ENCODE results near the gene SKI. TPM values are rescaled to one million over a fixed set of nuclear protein-coding genes. Genes with fewer than 3 reads are reported as not detected.
"Not testable (repeated sequence)": the region's sequence is repeated elsewhere in the genome, so short reads cannot be mapped to it uniquely, and the experiment has no call there.

The SKI gene
- total and polyA plus RNA-seq, 5 donors = 35.6 to 83.1 (median 65.3) TPM

DNA sequence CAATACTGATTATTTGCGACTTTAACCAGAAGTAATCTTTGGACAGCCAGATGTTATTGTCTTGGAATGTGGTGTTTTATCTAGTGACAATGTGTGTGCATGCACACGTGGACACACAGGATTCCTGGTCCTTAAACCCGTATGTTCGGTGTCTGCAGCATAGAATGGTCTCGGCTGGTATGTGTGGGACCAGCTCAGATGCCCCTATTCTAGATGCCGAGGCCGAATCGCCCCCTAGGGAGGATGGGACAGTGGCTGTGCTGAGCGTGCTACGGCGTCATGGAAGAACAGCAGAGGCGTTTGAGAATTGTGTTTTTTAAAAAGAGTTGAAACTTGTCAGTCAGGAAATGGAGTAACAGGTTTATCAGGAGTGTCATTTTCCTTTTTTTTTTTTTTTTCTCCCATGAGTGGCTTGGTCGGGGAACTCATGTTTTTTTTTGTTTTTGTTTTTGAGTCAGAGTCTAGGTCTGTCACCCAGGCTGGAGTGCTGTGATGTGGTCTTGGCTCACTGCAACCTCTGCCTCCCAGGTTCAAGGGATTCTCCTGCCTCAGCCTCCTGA lies 30.1 kb downstream of the SKI start:
- no peaks in the 10 kb centered on the region for H3K27me3 ChIP-seq (ENCODE audit: control insufficient read depth, insufficient read depth)
- no peaks in the 10 kb centered on the region for H3K9me3 ChIP-seq (ENCODE audit: control insufficient read depth, low read length)
- H3K27ac ChIP-seq (ENCODE audit: low read length) = no peak overlapping the region
- DNase-seq (peak; percentile 33 to 54 (median 41)), ATAC-seq (peak in 1 of 2 donors; percentile 25)
- whole genome bisulfite sequencing = 40% methylated on average over 13 of the region's 13 CpGs
- intact Hi-C loops (cut with DNase I) = no loop called here
- H3K4me3 ChIP-seq (ENCODE audit: low read length) = no peak overlapping the region
- peaks cover 22% of the 10 kb centered on the region for H3K4me1 ChIP-seq (ENCODE audit: control insufficient read depth, insufficient read depth, low read length)

DNA sequence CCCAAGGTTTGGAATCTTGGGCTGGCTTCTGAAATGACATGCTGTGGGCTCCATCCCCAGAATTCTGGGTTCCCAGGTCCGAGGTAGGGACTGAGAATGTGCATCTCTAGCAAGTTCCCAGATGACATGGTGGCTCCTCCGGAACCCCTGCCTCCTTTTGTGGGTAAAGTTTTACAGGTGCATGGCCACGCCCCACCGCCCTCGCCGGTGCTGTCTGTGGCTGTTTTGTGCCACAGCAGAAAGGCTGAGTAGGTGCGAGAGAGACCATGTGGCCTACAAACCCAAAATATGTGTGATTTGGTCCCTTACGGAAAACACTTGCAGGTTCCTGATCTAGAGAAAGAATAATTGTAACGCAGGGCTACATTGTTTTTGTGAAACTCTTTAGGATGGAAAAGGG lies 30.9 kb downstream of the SKI start:
- WGBS = 87% methylated on average over 9 of the region's 9 CpGs
- Histone ChIP-seq H3K9me3 (ENCODE audit: control insufficient read depth, low read length) (no peaks in the 10 kb centered on the region), H3K27ac (ENCODE audit: low read length) (no peak overlapping the region), H3K27me3 (ENCODE audit: control insufficient read depth, insufficient read depth) (no peaks in the 10 kb centered on the region), H3K4me1 (ENCODE audit: control insufficient read depth, insufficient read depth, low read length) (peaks cover 22% of the 10 kb centered on the region), H3K4me3 (ENCODE audit: low read length) (no peak overlapping the region)
- intact Hi-C loops (cut with DNase I) = no loop called here
- ATAC-seq (no peak), DNase-seq (peak in 2 of 3 donors; percentile 27 to 32)

DNA sequence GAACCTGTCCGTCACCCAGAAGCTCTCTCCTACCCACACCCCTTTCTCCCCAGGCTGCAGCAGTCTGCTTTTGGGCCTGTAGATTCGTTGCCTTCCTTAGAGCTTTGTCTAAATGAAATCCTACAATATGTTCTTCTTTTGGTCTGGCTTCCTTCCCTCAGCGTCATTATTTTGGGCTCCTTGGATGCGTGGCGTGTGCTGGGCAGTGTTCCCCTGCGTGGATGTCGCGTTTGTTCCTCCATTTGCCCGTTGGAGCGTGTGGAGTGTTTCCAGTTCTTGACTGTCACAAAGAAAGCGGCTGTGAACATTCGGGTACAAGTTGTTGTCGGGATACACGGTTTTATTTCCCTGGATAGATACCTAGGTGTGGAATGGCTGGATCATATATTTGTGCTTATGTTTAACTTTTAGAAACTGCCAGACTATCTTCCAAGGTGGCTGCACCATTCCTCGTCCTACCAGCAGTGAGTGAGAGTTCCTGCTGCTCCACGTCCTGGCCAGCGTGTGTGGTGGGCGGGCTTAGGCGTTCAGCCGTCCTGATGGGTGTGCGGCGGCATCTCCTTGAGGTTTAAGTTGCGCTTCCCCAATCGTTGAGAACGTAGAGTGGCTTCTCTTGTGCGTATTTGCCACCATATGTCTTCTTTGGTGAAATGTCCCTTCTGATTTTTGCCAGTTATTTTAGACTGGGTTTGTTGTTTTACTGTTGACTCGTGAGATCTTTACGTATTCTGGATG lies 31.7 kb downstream of the SKI start:
- no peak overlapping the region for H3K27ac ChIP-seq (ENCODE audit: low read length)
- ATAC-seq = peak in 1 of 2 donors; percentile 6
- H3K27me3 ChIP-seq (ENCODE audit: control insufficient read depth, insufficient read depth) = no peaks in the 10 kb centered on the region
- intact Hi-C loops (cut with DNase I) = no loop called here
- H3K9me3 ChIP-seq (ENCODE audit: control insufficient read depth, low read length) = no peaks in the 10 kb centered on the region
- DNase-seq = peak; percentile 16 to 68 (median 62)
- H3K4me3 ChIP-seq (ENCODE audit: low read length) = no peak overlapping the region
- peaks cover 17% of the 10 kb centered on the region for H3K4me1 ChIP-seq (ENCODE audit: control insufficient read depth, insufficient read depth, low read length)
- 74% methylated on average over 28 of the region's 28 CpGs for WGBS

DNA sequence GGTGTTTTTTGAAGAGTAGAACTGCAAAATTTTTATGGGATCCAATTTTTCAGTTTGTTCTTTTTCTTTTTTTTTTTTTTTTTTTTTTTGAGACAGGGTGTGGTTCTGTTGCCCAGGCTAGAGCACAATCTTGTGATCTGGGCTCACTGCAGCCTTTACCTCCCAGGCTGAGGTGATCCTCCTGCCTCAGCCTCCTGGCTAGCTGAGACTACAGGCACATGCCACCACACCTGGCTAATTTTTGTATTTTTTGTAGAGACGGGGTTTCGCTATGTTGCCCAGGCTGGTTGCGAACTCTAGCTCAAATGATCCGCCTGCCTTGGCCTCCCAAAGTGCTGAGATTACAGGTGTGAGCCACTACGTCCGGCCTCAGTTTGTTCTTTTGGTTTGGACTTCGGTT lies 32.4 kb downstream of the SKI start:
- H3K27ac ChIP-seq (ENCODE audit: low read length); ATAC-seq; H3K9me3 ChIP-seq (ENCODE audit: control insufficient read depth, low read length); H3K4me3 ChIP-seq (ENCODE audit: low read length); H3K27me3 ChIP-seq (ENCODE audit: control insufficient read depth, insufficient read depth); intact Hi-C loops (cut with DNase I): not testable (repeated sequence)
- peaks cover 13% of the 10 kb centered on the region for H3K4me1 ChIP-seq (ENCODE audit: control insufficient read depth, insufficient read depth, low read length)
- DNase-seq = peak in 2 of 3 donors; percentile 7 to 10
- 93% methylated on average over 7 of the region's 7 CpGs for WGBS

DNA sequence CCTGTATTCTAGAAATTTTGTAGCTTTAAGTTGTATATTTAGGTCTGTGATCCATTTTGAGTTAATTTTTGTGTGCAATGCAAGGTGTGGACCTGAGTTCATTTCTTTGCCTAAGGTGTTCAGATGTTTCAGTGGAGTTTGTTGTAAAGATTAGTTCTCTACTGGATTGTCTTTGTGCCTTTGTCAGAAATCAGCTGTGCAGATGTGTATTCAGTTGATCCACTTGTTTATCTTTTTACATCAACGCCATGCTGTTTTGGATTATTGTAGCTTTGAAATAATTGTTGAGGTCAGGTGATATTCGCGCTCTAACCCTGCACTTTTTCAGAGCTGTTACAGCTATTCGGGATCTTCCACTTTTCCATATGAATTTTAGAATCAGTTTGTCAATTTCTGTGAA lies 32.8 kb downstream of the SKI start:
- ATAC-seq = no peak
- H3K4me1 ChIP-seq (ENCODE audit: control insufficient read depth, insufficient read depth, low read length) = peaks cover 13% of the 10 kb centered on the region
- H3K9me3 ChIP-seq (ENCODE audit: control insufficient read depth, low read length) = no peaks in the 10 kb centered on the region
- H3K4me3 ChIP-seq (ENCODE audit: low read length) = no peak overlapping the region
- H3K27me3 ChIP-seq (ENCODE audit: control insufficient read depth, insufficient read depth) = no peaks in the 10 kb centered on the region
- H3K27ac ChIP-seq (ENCODE audit: low read length) = no peak overlapping the region
- DNase-seq = no peak
- intact Hi-C loops (cut with DNase I) = no loop called here
- WGBS = 90% methylated on average over 4 of the region's 4 CpGs

DNA sequence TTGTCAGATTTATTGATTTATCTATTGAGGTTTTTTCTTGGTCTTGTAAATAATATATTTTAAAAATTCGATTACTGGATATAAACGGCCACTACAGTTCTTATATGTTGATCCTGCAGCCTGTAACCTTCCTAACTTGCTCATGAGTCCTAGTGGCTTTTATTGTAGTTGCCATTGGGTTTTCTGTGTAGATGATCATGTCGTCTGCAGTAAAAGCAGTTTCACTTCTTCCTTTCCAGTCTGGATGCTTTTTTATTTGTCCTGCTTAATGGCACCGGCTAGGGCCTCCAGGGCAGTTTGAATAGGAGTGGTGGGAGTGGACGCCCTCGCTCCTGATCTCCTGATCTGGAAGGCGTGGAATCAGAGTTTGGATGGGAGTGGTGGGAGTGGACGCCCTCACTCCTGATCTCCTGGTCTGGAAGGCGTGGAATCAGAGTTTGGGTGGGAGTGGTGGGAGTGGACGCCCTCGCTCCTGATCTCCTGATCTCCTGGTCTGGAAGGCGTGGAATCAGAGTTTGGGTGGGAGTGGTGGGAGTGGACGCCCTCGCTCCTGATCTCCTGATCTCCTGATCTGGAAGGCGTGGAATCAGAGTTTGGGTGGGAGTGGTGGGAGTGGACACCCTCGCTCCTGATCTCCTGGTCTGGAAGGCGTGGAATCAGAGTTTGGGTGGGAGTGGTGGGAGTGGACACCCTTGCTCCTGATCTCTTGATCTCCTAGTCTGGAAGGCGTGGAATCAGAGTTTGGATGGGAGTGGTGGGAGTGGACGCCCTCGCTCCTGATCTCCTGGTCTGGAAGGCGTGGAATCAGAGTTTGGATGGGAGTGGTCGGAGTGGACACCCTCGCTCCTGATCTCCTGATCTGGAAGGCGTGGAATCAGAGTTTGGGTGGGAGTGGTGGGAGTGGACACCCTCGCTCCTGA lies 33.6 kb downstream of the SKI start:
- H3K4me3 ChIP-seq (ENCODE audit: low read length); ATAC-seq; H3K9me3 ChIP-seq (ENCODE audit: control insufficient read depth, low read length); intact Hi-C loops (cut with DNase I); H3K27ac ChIP-seq (ENCODE audit: low read length); H3K27me3 ChIP-seq (ENCODE audit: control insufficient read depth, insufficient read depth): not testable (repeated sequence)
- peaks cover 17% of the 10 kb centered on the region for H3K4me1 ChIP-seq (ENCODE audit: control insufficient read depth, insufficient read depth, low read length)
- DNase-seq = peak in 1 of 3 donors; percentile 12
- WGBS = 89% methylated on average over 25 of the region's 25 CpGs

DNA sequence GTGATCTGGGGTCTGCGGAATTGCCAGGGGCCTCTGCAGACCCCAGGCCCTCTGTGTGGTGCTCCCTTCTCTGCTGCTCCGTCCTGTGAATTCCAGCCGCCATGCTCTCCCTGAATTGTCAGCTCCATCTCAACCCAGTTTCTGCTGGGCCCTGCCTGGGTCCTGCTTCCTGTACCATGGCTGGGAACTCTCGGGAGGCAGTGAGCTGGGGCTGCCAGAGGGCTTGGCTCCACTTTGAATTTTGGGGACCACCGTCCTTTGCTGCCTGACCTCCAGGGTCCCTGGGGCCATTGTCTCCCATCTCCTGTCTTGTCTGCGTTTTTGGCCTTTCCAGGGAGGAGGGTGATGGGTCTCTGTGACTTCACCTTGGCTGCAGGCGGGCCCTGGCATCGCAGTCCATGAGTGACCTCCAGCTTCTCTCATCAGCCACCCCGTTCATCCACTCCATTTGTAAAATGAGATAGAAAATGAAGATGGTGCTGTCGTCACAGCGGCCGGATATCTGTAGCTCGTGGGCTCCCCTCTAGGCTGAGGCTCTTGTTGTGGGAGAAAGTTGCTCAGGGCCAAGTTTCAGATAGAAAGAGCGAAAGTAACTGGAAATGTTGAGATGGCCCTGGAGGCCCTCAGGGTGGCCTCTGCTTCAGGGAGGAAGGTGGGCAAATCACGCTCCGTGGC lies 38.3 kb downstream of the SKI start:
- no peaks in the 10 kb centered on the region for H3K9me3 ChIP-seq (ENCODE audit: control insufficient read depth, low read length)
- H3K4me1 ChIP-seq (ENCODE audit: control insufficient read depth, insufficient read depth, low read length) = peaks cover 47% of the 10 kb centered on the region
- no peaks in the 10 kb centered on the region for H3K27me3 ChIP-seq (ENCODE audit: control insufficient read depth, insufficient read depth)
- no peak overlapping the region for H3K4me3 ChIP-seq (ENCODE audit: low read length)
- intact Hi-C loops (cut with DNase I) = no loop called here
- 65% methylated on average over 16 of the region's 16 CpGs for WGBS
- H3K27ac ChIP-seq (ENCODE audit: low read length) = no peak overlapping the region
- ATAC-seq (peak in 1 of 2 donors; percentile 6), DNase-seq (peak; percentile 14 to 51 (median 46))

DNA sequence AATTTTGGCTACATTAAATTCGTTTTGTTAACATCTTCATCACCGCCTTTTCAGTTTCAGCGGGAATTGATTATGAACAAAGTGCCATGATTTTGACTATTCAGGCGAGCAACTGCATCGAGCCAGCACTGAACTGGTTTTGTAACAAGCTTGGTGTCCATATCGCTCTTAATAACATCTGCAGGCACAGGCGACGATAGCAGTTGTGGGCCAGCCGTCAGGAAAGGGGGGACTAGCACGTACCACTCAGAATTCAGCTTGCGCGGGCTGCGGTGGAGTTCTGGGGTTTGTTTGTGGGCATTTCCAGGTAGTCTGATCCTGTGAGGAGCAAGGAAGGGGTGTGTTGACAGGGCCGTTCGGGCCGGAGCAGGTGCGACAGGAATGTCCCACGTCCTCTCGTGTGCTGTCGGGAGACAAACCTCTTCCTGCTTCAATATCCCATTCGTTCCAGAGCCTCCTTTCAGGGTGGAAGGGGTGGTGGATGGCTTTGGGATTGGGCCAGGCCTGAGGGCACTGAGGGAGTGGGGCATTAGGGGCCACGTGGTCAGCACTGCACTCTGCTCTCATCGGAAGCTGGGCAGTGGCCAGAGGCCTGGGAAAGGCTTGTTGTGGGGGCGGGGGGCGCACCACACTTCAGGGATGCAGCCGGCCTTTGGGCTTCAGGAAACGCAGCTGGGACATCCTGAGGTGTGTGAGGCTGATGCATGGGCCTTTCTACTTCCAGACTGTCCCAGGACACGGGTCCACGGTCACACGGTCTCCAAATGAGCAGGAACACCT lies 39.1 kb downstream of the SKI start:
- Histone ChIP-seq H3K4me3 (ENCODE audit: low read length) (no peak overlapping the region), H3K27ac (ENCODE audit: low read length) (peak overlapping the region; percentile 13), H3K27me3 (ENCODE audit: control insufficient read depth, insufficient read depth) (no peaks in the 10 kb centered on the region), H3K4me1 (ENCODE audit: control insufficient read depth, insufficient read depth, low read length) (peaks cover 52% of the 10 kb centered on the region), H3K9me3 (ENCODE audit: control insufficient read depth, low read length) (no peaks in the 10 kb centered on the region)
- WGBS = 37% methylated on average over 30 of the region's 30 CpGs
- ATAC-seq = peak; percentile 17
- DNase-seq = peak; percentile 29 to 76 (median 74)
- intact Hi-C loops (cut with DNase I) = no loop called here

DNA sequence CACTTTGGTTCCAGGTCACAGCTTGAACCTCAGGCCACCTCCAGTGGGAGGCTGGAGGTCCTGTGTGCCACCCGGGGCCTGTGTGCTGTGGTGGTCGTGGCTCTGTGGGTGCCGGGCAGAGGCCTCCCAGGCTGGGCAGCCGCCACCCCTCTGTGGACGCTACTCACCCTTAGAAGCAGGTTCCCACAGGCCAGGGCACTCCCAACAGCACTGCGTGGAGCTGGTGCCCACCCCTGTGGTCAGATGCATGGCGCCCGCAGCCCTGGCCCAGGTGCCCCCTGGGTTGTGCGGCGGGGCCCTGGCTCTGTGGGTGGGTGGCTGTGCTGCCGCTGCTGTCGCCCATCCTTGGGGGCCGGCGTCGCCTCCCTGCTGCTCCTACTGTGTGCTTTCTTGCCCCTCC lies 39.7 kb downstream of the SKI start:
- no peak overlapping the region for H3K4me3 ChIP-seq (ENCODE audit: low read length)
- WGBS = 87% methylated on average over 15 of the region's 15 CpGs
- peak in 2 of 3 donors; percentile 52 to 55 for DNase-seq

More for the DNA sequence above, 39.7 kb downstream of the SKI start:
- no peak overlapping the region for H3K27ac ChIP-seq (ENCODE audit: low read length)
- ATAC-seq = peak; percentile 2 to 4
- H3K27me3 ChIP-seq (ENCODE audit: control insufficient read depth, insufficient read depth) = no peaks in the 10 kb centered on the region
- intact Hi-C loops (cut with DNase I) = no loop called here
- no peaks in the 10 kb centered on the region for H3K9me3 ChIP-seq (ENCODE audit: control insufficient read depth, low read length)
- peaks cover 53% of the 10 kb centered on the region for H3K4me1 ChIP-seq (ENCODE audit: control insufficient read depth, insufficient read depth, low read length)

Measured in right cardiac atrium (tissue), 5 donors.